Activated T-helper 9 cell treated with anti-CD3 and anti-CD28 coated beads, Interleukin-2, amount 50 U/mL, for 16 hours (primary cell): ENCODE data around the gene USP6NL.

Experiments
- DNase-seq: peaks from one replicate; pipeline ENCODE4 v3.0.0-alpha.2; 2020; ENCODE audit warnings: low read depth

Gene USP6NL

DNA sequence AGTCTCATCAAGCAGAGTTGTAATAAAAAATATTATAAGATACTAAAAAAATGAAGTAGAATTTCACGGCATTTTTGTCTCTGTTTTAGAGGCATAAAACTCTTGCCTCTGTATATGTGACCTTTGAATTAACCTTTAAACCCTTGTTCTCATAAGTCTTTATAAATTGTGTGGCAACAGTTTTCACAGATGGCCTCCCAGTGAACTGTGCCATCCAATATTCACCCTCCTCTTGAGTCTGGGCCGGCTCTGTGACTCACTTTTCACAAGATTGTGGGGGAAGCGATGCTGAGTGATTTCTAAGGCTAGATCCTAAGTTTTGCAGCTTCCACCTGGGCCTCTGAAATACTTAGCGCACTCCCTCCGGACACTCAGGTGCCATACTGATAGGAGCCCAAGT, 4.6 kb upstream of the USP6NL start:
- DNase-seq = no peak

DNA sequence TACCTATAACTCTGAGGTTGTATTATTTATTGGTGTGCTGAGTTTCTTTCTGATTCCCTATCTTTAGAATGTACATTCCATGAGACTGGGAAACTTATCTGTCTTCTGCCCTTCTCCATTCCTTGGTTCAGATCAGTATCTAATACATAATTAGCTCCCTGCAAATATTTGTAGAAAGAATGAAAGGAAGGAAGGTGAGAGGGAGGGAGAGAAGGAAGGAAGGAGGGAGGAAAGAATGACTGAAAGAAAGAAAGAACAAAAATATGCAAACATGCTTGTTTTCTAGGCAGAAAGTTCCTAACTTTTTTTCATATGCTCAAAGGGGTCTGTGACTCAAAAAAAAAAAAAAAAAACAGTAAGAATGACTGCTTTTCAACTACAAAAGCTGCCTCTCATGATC, 3.9 kb upstream of the USP6NL start:
- DNase-seq = no peak

DNA sequence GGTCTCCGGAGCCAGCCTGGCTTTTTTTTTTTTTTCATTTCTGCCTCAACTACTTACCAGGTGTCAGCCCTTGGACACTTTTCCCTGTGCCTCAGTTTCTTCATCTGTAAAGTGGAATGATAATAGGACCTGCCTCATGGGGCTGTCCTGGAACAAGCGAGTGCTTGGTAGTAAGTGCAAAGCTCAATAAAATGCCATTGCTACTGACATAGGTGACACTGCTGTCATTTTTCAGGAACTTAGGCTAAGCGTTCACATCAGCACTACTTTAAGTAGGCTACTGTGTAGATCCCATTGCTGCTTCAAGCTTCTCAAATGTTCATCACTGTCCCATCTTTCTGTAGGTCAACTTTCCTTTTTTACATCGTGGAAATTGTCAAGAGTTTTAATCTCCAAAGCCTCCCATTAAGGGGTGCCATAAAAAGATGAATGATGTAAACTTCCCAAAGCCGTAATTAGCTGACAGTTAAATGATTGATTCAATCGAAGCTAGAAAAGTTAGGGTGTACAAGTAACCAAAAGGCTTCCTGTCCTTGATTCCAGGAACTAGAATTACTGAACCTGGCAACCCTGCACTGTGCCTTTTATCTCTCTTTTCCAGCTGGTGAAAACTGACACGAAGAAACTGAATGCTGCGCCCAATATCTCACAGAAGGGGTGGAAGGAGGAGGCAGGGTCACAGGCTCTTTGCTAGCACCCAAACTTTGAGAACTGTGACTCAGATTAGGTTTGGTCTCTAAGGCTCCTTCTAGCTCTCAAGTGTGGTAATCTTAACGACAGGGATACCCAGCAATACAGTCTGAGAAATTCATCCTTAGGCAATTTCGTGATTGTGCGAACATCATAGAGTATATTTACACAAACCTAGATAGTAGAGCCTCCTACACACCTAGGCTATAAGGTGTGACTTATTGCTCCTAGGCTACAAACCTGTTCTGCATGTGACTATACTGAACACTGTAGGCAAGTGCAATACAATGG, 861 bp upstream of the USP6NL start:
- no peak for DNase-seq

DNA sequence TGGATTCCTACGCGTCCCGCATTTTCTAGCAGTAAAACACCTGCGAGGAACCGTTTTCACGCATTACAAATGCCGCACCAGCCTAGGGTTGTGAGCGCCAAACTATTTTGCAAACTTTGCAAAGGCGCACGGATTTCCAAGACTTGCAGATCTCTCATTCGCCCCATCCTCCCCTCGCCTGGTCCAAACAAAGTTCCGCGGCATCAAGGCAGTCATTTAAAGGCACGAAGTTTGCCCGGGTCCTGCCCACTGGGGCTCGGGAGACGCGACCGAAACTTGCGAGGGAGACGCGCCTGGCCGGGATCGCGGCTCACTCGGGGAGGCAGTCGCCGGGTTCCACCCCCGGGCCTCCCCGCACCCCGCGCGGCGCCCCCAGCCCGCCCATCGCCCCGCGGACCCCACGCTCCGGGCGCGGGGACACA, 613 bp downstream of the USP6NL start:
- DNase-seq = no peak

- DNase-seq = no peak
Measured at GRCh38 chr10:11610166-11610825, 1.2 kb downstream of the USP6NL start.

DNA sequence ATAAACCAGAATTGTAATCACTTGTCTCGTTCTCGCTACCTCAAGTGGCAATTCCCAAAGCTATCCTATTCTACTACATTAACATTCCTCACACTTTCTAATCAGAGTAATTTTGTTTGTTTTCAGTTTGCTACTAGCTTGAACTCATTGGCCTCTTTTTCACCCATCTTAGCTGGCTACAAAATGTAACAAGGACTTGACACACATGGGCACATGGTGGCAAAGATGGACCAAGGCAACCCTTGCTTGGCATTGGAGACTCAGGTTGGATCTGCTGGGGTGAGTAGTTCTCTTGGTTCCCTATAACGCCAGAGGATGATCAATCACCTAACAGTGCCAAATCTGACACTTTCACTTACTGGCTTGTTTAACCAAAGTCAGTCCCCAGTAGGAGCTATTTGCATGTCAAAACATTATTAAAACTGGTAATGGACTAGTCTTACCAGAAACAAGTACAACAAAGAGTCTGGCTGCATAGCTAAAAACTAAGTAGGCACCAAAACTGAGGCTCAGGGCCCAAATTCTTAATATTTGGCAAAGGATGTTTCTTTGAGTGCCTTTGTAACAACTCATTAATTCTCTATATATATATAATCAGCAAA, 1.9 kb downstream of the USP6NL start:
- DNase-seq = no peak

DNA sequence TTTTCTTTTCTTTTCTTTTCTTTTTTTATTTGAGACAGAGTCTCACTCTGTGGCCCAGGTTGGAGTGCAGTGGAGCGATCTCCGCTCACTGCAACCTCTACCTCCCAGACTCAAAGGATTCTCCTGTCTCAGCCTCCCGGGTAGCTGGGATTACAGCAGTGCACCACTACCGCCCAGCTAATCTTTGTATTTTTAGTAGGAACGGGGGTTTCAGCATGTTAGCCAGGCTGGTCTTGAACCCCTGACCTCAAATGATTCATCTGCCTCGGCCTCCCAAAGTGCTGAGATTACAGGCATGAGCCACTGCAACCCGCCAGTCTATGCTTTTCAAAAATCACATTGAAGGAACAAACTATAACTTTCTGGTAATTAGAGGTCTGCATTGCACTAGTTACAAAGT, 2.4 kb downstream of the USP6NL start:
- DNase-seq = no peak

GRCh38 chr10:11608159-11609013, 3.1 kb downstream of the USP6NL start:
- DNase-seq = no peak

GRCh38 chr10:11605807-11606408, 5.5 kb downstream of the USP6NL start:
- DNase-seq = no peak

- no peak for DNase-seq
Measured at GRCh38 chr10:11604865-11605650, 6.4 kb downstream of the USP6NL start.

DNA sequence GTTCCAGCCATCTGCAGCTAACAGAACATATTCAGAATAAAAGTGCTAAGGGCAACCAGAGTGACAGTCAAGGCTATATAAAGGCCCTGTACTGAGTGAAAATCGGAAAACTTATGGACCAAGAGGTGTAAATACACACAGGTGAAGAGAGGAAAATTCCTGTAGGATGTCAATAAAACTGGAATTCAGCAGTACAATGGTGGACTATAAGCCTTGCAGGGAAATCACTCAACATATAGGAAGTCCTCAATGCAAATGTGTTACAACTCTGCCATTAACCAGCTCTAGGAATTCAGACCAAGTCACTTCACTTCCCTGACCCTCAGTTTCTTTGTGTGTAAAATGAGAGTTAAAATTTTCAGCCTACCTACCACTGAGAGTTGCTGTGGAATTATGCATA, 7.7 kb downstream of the USP6NL start:
- DNase-seq = no peak

- DNase-seq = no peak
Measured at GRCh38 chr10:11602919-11603523, 8.4 kb downstream of the USP6NL start.

DNA sequence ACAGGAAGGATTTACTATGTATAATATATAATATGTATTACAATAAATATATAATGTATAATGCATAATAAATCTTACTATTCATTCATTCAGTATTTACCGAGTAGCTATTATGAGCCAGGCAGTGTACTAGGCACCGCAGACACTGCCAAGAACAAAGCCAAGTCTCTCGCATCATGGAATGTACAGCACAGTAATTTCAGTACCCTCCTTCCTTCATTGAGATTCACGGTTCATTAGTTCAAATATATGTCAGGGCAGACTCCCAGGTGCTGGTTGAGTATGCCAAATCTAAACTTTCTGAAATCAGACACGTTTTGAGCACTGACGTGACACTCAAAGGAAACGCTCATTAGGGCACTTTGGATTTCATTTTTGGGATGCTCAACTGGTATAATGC, 9.1 kb downstream of the USP6NL start:
- DNase-seq = no peak

GRCh38 chr10:11601670-11602069, 9.8 kb downstream of the USP6NL start:
- DNase-seq = no peak

- DNase-seq = no peak
Measured at GRCh38 chr10:11600280-11600679, 11.2 kb downstream of the USP6NL start.

DNA sequence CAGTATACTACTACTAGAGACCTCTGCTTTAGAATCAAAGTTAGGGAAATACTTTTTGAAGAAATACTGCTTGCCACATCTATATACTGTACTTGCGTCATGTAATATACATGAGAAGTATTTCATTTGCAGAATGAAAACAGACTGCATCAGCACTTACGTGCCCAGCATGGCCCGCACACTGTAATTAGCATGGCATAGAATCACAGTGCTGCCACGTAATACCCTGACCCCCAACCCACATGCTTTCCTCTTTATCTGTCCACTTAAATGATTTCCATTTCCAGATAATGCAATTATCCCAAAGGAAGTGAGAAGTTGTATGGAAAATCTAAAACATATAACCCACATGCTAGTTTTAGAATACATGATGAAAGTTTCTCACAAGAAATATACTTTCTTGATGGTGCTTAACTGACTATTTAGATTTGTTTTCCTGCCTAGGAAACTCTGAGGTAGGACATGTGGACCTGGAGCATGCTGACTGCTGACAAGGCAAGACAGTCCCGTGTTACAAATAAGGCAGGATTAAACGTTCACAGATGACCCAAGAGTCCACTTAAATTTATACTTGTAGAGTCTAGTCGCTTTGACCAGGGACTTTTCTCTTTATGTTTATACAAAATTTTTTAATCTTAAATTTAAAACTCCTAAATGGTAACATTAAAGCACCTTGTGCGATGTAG, 12.6 kb downstream of the USP6NL start:
- DNase-seq = no peak

- no peak for DNase-seq
Measured at GRCh38 chr10:11597470-11597869, 14.0 kb downstream of the USP6NL start.

DNA sequence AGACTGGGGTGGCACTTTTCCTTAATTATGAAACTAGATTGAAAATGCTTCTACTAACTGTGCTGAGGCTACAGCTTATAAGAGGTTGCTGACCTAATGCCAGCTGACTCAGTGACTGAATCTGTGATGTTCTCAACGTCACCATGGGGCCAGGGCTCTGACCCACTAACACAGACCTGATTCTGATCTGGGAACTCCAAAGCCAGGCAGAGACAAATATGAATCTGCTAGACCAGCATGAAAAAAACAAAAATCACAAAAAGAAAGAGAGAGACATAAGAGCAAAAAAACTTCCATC, 16.1 kb downstream of the USP6NL start:
- no peak for DNase-seq

DNA sequence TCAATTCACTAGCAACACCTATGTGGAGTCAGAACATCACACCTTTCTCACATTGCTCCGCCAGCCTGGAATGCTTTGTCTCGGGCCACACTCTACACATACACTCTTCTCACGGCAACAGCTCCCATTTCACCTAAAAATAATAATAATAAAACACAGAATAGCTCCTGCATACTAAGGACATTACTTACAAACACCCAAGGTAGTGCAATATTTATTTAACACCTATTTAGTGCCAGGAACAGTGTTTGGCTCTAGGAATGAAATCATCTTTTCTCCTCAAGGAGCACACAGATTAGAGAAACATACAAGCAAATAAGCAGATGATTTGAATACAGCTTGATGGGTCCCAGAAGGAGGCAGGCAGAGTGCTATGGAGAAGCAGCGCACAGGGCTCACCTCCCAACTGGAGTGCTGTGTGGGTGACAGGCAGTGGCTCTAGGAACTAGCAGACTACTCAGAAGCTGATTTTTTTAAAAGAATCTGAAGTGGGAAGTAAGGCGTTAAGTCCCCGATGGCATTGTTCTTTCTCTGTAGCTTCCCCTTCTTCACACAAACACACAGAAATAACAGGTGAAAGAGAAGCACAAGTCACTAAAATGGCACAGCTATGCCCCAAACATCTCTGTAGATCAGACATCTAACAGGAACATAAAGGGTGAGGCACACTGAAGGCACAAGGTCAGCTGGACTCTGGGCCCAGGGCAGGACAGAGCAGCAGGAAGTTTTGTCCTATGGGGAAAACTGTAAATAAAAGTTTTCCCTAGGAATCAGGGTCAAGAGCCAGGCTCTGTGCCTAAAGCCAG, 16.7 kb downstream of the USP6NL start:
- no peak for DNase-seq
